Dermis blood vessel endothelial cell (primary cell): Measurements from ENCODE around the gene LMF2. TPM values are rescaled to one million over a fixed set of nuclear protein-coding genes. Genes with fewer than 3 reads are reported as not detected.
"Not testable (repeated sequence)": the region's sequence is repeated elsewhere in the genome, so short reads cannot be mapped to it uniquely, and the experiment has no call there.

Experiments used
- DNase-seq: peaks from one replicate; pipeline ENCODE4 v3.0.0; 2010
- total RNA-seq: library from RNA; depleted of rRNA; stranded (reverse); fragments of >200 nt; gene quantifications from 2 replicates; pipeline ENCODE4 v1.2.3, GENCODE V29; 2014

LMF2 gene
- total RNA-seq = 43.7 and 50.9 TPM in 2 replicates

GRCh38 chr22:50507421-50507990 is at the start of gene LMF2:
Gene LMF2, minus strand, starts transcription at chr22:50507702. Its CDS starts 27 bp downstream, at chr22:50507675.
- DNase-seq = no peak

- DNase-seq = no peak
These were observed 49.2 kb upstream of the LMF2 start for GRCh38 chr22:50556703-50557102.

GRCh38 chr22:50553310-50553709 is 45.8 kb upstream of the LMF2 start:
- no peak for DNase-seq

GRCh38 chr22:50551160-50551752 is 43.8 kb upstream of the LMF2 start:
- DNase-seq = no peak

GRCh38 chr22:50550395-50550794 is 42.9 kb upstream of the LMF2 start:
- no peak for DNase-seq

- DNase-seq = no peak
These were observed 41.7 kb upstream of the LMF2 start for GRCh38 chr22:50548921-50549790.

- no peak for DNase-seq
These were observed 40.8 kb upstream of the LMF2 start for GRCh38 chr22:50548040-50548920.

GRCh38 chr22:50547263-50547985 is 39.9 kb upstream of the LMF2 start:
- DNase-seq = no peak

- DNase-seq = no peak
These were observed 39.1 kb upstream of the LMF2 start for GRCh38 chr22:50546326-50547262.

- no peak for DNase-seq
These were observed 38.2 kb upstream of the LMF2 start, which contains the start of gene KLHDC7B for GRCh38 chr22:50545522-50546325. Gene KLHDC7B, plus strand, starts transcription at chr22:50545899. Its CDS starts 345 bp downstream, at chr22:50546244.

- no peak for DNase-seq
These were observed 37.3 kb upstream of the LMF2 start for GRCh38 chr22:50544746-50545253.

- peak; percentile 75 for DNase-seq
These were observed 36.7 kb upstream of the LMF2 start for GRCh38 chr22:50544078-50544745.

- no peak for DNase-seq
These were observed 35.0 kb upstream of the LMF2 start for GRCh38 chr22:50542416-50542927.

- DNase-seq = not testable (repeated sequence)
These were observed 34.1 kb upstream of the LMF2 start for GRCh38 chr22:50541667-50542026.

GRCh38 chr22:50540381-50540780 is 32.9 kb upstream of the LMF2 start:
- no peak for DNase-seq

- no peak for DNase-seq
These were observed 30.3 kb upstream of the LMF2 start for GRCh38 chr22:50537765-50538164.

- no peak for DNase-seq
These were observed 28.7 kb upstream of the LMF2 start for GRCh38 chr22:50536226-50536625.

GRCh38 chr22:50535113-50535512 is 27.6 kb upstream of the LMF2 start:
- no peak for DNase-seq
